HL-60/S4 treated with retinoic acid at 250 ng/mL for 4 days and 3 days (cell line): ENCODE data around the gene TEX36.
"Not testable (repeated sequence)": the region's sequence is repeated elsewhere in the genome, so short reads cannot be mapped to it uniquely, and the experiment has no call there.

ENCODE experiments used
- in situ Hi-C: fragments of 300-500 bp; cut with MboI; formaldehyde crosslinking; loops from 2 replicates; pipeline ENCODE4 v1.7.0; 2022; ENCODE audit warnings: low sequenced_read_pairs

Gene TEX36

GRCh38 chr10:125692601-125693523, 9.9 kb upstream of the TEX36 start:
- in situ Hi-C loops, result no loop called here

GRCh38 chr10:125692196-125692595, 9.2 kb upstream of the TEX36 start:
- in situ Hi-C loops, result no loop called here

GRCh38 chr10:125691160-125691981, 8.4 kb upstream of the TEX36 start:
- in situ Hi-C loops, result no loop called here

- in situ Hi-C loops, result no loop called here
Measured at GRCh38 chr10:125689955-125690569, 7.1 kb upstream of the TEX36 start.

GRCh38 chr10:125687507-125688185, 4.7 kb upstream of the TEX36 start:
- in situ Hi-C loops, result no loop called here

- in situ Hi-C loops, result no loop called here
Measured at GRCh38 chr10:125684581-125684980, 1.6 kb upstream of the TEX36 start.

GRCh38 chr10:125683821-125684220, 858 bp upstream of the TEX36 start:
- in situ Hi-C loops, result no loop called here

GRCh38 chr10:125679436-125679835, 3.5 kb downstream of the TEX36 start:
- in situ Hi-C loops, result no loop called here

GRCh38 chr10:125672884-125673283, 10.1 kb downstream of the TEX36 start:
- in situ Hi-C loops, result no loop called here

GRCh38 chr10:125662584-125662983, 20.4 kb downstream of the TEX36 start:
- in situ Hi-C loops, result no loop called here

- in situ Hi-C loops, result no loop called here
Measured at GRCh38 chr10:125661941-125662515, 20.9 kb downstream of the TEX36 start.

- in situ Hi-C loops, result no loop called here
Measured at GRCh38 chr10:125661431-125661940, 21.5 kb downstream of the TEX36 start.

- in situ Hi-C loops, result no loop called here
Measured at GRCh38 chr10:125659071-125659470, 23.9 kb downstream of the TEX36 start.

- in situ Hi-C loops, result no loop called here
Measured at GRCh38 chr10:125656523-125656922, 26.4 kb downstream of the TEX36 start.

GRCh38 chr10:125653113-125653512, 29.9 kb downstream of the TEX36 start:
- in situ Hi-C loops, result not testable (repeated sequence)

GRCh38 chr10:125646311-125646710, 36.7 kb downstream of the TEX36 start:
- in situ Hi-C loops, result no loop called here

GRCh38 chr10:125641398-125641797, 41.6 kb downstream of the TEX36 start:
- in situ Hi-C loops, result no loop called here

GRCh38 chr10:125640653-125641052, 42.3 kb downstream of the TEX36 start:
- in situ Hi-C loops, result no loop called here

GRCh38 chr10:125639846-125640245, 43.1 kb downstream of the TEX36 start:
- in situ Hi-C loops, result no loop called here

- in situ Hi-C loops, result no loop called here
Measured at GRCh38 chr10:125638555-125638954, 44.4 kb downstream of the TEX36 start.
